Ishikawa (cell line): ENCODE data around the gene OXA1L.

ENCODE experiments used
- CEBPB ChIP-seq: IDR thresholded peaks from 2 replicates; pipeline ENCODE4 v1.6.1; 2012
- CREB1 ChIP-seq: IDR thresholded peaks from 2 replicates; pipeline ENCODE4 v1.6.1; 2012; ENCODE audit warnings: low read depth
- EP300 ChIP-seq: IDR thresholded peaks from 2 replicates; pipeline ENCODE4 v1.6.1; 2012; ENCODE audit warnings: borderline replicate concordance
- FOXM1 ChIP-seq: IDR thresholded peaks from 2 replicates; pipeline ENCODE4 v1.6.1; 2012; ENCODE audit warnings: low read depth, borderline replicate concordance
- RAD21 ChIP-seq: IDR thresholded peaks from 2 replicates; pipeline ENCODE4 v1.6.1; 2012; ENCODE audit warnings: low read depth
- TAF1 ChIP-seq: IDR thresholded peaks from 2 replicates; pipeline ENCODE4 v1.6.1; 2012; ENCODE audit warnings: low read depth, mild to moderate bottlenecking
- TCF12 ChIP-seq: IDR thresholded peaks from 2 replicates; pipeline ENCODE4 v1.6.1; 2012; ENCODE audit warnings: low read depth
- YY1 ChIP-seq: IDR thresholded peaks from 2 replicates; pipeline ENCODE4 v1.6.1; 2012; ENCODE audit warnings: low read depth
- TF ChIP-seq, protein P1 (sequence below): IDR thresholded peaks from 2 replicates; pipeline ENCODE4 v1.6.1; 2012; ENCODE audit warnings: low read depth, mild to moderate bottlenecking

DNA sequence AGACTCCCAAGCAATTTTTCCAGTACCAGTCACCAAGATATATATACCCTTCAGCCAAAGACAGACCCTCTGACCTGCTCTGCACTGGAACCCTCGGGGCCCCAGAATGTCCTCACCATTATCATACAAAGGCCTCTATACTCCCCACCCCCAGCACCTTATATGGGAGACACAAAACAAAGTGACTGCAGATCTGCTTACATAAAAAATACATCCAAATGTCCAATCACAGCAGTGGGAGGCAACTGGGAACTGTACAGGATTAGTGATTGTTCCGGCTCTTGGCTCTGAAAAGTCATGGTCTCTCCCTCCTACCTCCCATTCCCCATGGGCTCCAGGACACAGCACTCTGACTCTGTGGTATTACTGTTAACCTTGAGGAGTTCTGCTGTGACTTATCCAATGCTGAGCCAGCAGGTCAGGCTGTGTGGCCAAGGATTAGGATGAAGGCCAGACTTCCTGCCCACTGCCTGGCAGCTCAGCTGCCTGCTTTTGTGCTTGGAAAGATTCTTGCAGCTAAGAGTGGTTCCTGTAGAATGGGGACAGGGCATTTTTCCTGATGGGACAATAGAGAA lies 13.7 kb downstream of the OXA1L start:
- TF ChIP-seq CEBPB (no peak), TCF12 (no peak), FOXM1 (no peak), RAD21 (no peak), CREB1 (no peak), YY1 (no peak), EP300 (no peak), TAF1 (no peak)
- TF ChIP-seq, protein P1, sequence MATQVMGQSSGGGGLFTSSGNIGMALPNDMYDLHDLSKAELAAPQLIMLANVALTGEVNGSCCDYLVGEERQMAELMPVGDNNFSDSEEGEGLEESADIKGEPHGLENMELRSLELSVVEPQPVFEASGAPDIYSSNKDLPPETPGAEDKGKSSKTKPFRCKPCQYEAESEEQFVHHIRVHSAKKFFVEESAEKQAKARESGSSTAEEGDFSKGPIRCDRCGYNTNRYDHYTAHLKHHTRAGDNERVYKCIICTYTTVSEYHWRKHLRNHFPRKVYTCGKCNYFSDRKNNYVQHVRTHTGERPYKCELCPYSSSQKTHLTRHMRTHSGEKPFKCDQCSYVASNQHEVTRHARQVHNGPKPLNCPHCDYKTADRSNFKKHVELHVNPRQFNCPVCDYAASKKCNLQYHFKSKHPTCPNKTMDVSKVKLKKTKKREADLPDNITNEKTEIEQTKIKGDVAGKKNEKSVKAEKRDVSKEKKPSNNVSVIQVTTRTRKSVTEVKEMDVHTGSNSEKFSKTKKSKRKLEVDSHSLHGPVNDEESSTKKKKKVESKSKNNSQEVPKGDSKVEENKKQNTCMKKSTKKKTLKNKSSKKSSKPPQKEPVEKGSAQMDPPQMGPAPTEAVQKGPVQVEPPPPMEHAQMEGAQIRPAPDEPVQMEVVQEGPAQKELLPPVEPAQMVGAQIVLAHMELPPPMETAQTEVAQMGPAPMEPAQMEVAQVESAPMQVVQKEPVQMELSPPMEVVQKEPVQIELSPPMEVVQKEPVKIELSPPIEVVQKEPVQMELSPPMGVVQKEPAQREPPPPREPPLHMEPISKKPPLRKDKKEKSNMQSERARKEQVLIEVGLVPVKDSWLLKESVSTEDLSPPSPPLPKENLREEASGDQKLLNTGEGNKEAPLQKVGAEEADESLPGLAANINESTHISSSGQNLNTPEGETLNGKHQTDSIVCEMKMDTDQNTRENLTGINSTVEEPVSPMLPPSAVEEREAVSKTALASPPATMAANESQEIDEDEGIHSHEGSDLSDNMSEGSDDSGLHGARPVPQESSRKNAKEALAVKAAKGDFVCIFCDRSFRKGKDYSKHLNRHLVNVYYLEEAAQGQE = no peak
